Transverse colon (tissue), 4 donors: Measurements from ENCODE around the gene FAM114A1. TPM values are rescaled to one million over a fixed set of nuclear protein-coding genes. Genes with fewer than 3 reads are reported as not detected.

Source experiments
- DNase-seq: peaks from one replicate; pipeline ENCODE4 v3.0.0-alpha.2; 2019
- H3K27ac ChIP-seq, 4 donors: fragments of 200-600 bp; sonication (generic); 2 replicates each; pipeline ENCODE4 v1.5.1; 2016 to 2018; ENCODE audit warnings: inconsistent platforms in 4 of 4
- H3K27me3 ChIP-seq: fragments of 200-600 bp; sonication (generic); 2 replicates; pipeline ENCODE4 v1.5.1; 2017; ENCODE audit warnings: inconsistent platforms
- H3K36me3 ChIP-seq, 4 donors: fragments of 200-600 bp; sonication (generic); 2 replicates each; pipeline ENCODE4 v1.5.1; 2017 to 2019; ENCODE audit warnings: inconsistent platforms in 4 of 4
- H3K4me1 ChIP-seq, 4 donors: fragments of 200-600 bp; sonication (generic); 2 replicates each; pipeline ENCODE4 v1.5.1; 2017 to 2020; ENCODE audit warnings: inconsistent platforms in 4 of 4
- H3K4me3 ChIP-seq, 4 donors: fragments of 200-600 bp; sonication (generic); 1 replicate in 1 of 4; 2 replicates in 3 of 4; pipeline versions ENCODE4 v1.5.1 to v1.6.1; 2017 to 2019; ENCODE audit warnings: inconsistent platforms in 4 of 4
- H3K9me3 ChIP-seq, 2 donors: fragments of 200-600 bp; sonication (generic); 2 replicates each; pipeline ENCODE4 v1.5.1; 2017 to 2019; ENCODE audit warnings: inconsistent platforms in 2 of 2
- CTCF ChIP-seq, 5 experiments: fragments of 200-600 bp in 3 of 5; fragments of 450-650 bp in 2 of 5; sonication (generic) in 3 of 5; IDR thresholded peaks; 1 replicate in 2 of 5; 2 replicates in 3 of 5; pipeline ENCODE4 v1.5.1; 2016 to 2017; ENCODE audit warnings: antibody characterized with exemption in 5 of 5, inconsistent platforms in 3 of 5, mild to moderate bottlenecking in 2 of 5, moderate library complexity in 1 of 5
- EP300 ChIP-seq: sonication (generic); formaldehyde crosslinking; IDR thresholded peaks from one replicate; pipeline ENCODE4 v1.6.1; 2017; ENCODE audit warnings: antibody characterized with exemption, low read depth
- POLR2A ChIP-seq: fragments of 450-650 bp; IDR thresholded peaks from one replicate; pipeline ENCODE4 v1.6.1; 2016; ENCODE audit warnings: antibody characterized with exemption, mild to moderate bottlenecking, moderate library complexity
- POLR2AphosphoS5 ChIP-seq, 3 donors: sonication (generic); formaldehyde crosslinking; IDR thresholded peaks; one replicate each; pipeline ENCODE4 v1.6.1; 2016; ENCODE audit warnings: antibody characterized with exemption in 3 of 3
- WGBS, 2 donors: methylation state at CpG; one replicate each; pipeline ENCODE4 v1.1.5; 2018; ENCODE audit warnings: low coverage in 1 of 2; 5-methylcytosine and 5-hydroxymethylcytosine counted together
- in situ Hi-C, 4 donors: fragments of 200-750 bp; cut with MboI; loops; one replicate each; pipeline versions ENCODE4 v1.15.0 to v1.15.1; 2017; ENCODE audit warnings: low sequenced_read_pairs in 3 of 4, low pct_ligation_motif_present in 1 of 4, low pct_unique_long_range_greater_than_20kb in 1 of 4
- intact Hi-C: fragments of 100-400 bp; cut with DNase I; formaldehyde crosslinking; loops from one replicate; pipeline ENCODE4 v1.15.1; 2023; ENCODE audit warnings: low total_unique reads
- total RNA-seq, 4 donors: library from RNA; depleted of rRNA; stranded (reverse); fragments of >200 nt; gene quantifications; one replicate each; pipeline ENCODE4 v1.1.0, GENCODE V29; 2016

FAM114A1 gene
- total RNA-seq, 4 donors from 2014 or later = 52.4 to 121 (median 115) TPM

- intact Hi-C loops (no loop called here), in situ Hi-C loops (no loop called here)
- Histone ChIP-seq H3K36me3 (peaks cover 0 to 44% (median 18%) of the 10 kb centered on the region in 4 donors), H3K27ac (peak overlapping the region; percentile 41 to 76 (median 58)), H3K9me3 (no peaks in the 10 kb centered on the region), H3K4me3 (no peak overlapping the region), H3K27me3 (no peaks in the 10 kb centered on the region), H3K4me1 (peaks cover 0 to 12% (median 4%) of the 10 kb centered on the region in 4 donors)
- WGBS, 2 donors = 71 to 73% methylated on average over 6 of the region's 6 CpGs
- DNase-seq = no peak
- TF ChIP-seq POLR2AphosphoS5 (IDR thresholded peaks at IDR 0.05) (peak; percentile 41 to 77 (median 67)), EP300 (peak; percentile 50), POLR2A (no peak), CTCF (IDR thresholded peaks at IDR 0.05) (no peak)
Observed at GRCh38 chr4:38930707-38931106, 63.1 kb downstream of the FAM114A1 start.

GRCh38 chr4:38931125-38931524, 63.5 kb downstream of the FAM114A1 start:
- TF ChIP-seq POLR2A (no peak), EP300 (no peak), CTCF (IDR thresholded peaks at IDR 0.05) (no peak), POLR2AphosphoS5 (IDR thresholded peaks at IDR 0.05) (no peak)
- Histone ChIP-seq H3K4me3 (no peak overlapping the region), H3K36me3 (peaks cover 0 to 45% (median 18%) of the 10 kb centered on the region in 4 donors), H3K27me3 (no peaks in the 10 kb centered on the region), H3K9me3 (no peaks in the 10 kb centered on the region), H3K27ac (peak overlapping the region; percentile 41 to 76 (median 58)), H3K4me1 (peaks cover 0 to 8% (median 1%) of the 10 kb centered on the region in 4 donors)
- intact Hi-C loops (no loop called here), in situ Hi-C loops (no loop called here)
- DNase-seq = no peak
- WGBS, 2 donors = 79 to 87% methylated on average over 5 of the region's 5 CpGs

- Histone ChIP-seq H3K27ac (peak overlapping the region in 3 of 4 donors; percentile 30 to 56 (median 50)), H3K4me3 (no peak overlapping the region), H3K9me3 (no peaks in the 10 kb centered on the region), H3K4me1 (no peaks in the 10 kb centered on the region), H3K36me3 (peaks cover 0 to 58% (median 27%) of the 10 kb centered on the region in 4 donors), H3K27me3 (no peaks in the 10 kb centered on the region)
- DNase-seq = no peak
- intact Hi-C loops = no loop called here
- no peak for TF ChIP-seq EP300
- TF ChIP-seq POLR2AphosphoS5 (IDR thresholded peaks at IDR 0.05) = no peak
- no peak for TF ChIP-seq POLR2A
- no peak for TF ChIP-seq CTCF (IDR thresholded peaks at IDR 0.05)
- 77 to 84% methylated on average over 5 of the region's 5 CpGs for WGBS, 2 donors
- in situ Hi-C loops = no loop called here
Observed at GRCh38 chr4:38935391-38936073, 67.9 kb downstream of the FAM114A1 start.

- peaks cover 0 to 4% (median 0%) of the 10 kb centered on the region in 4 donors for H3K4me1 ChIP-seq
- WGBS, 2 donors = 80% methylated on average over 1 of the region's 1 CpG; no CpG with 5 or more reads in 1 of the 2 donors
- no peak for DNase-seq
- peaks cover 0 to 32% (median 14%) of the 10 kb centered on the region in 4 donors for H3K36me3 ChIP-seq
- no peaks in the 10 kb centered on the region for H3K9me3 ChIP-seq
- in situ Hi-C loops = no loop called here
- intact Hi-C loops = no loop called here
- H3K27ac ChIP-seq = no peak overlapping the region
- TF ChIP-seq POLR2A (no peak), EP300 (no peak), CTCF (IDR thresholded peaks at IDR 0.05) (no peak), POLR2AphosphoS5 (IDR thresholded peaks at IDR 0.05) (no peak)
- no peaks in the 10 kb centered on the region for H3K27me3 ChIP-seq
- H3K4me3 ChIP-seq = no peak overlapping the region
Observed at GRCh38 chr4:38939165-38939564, 71.6 kb downstream of the FAM114A1 start.
